ENCODE data around the gene TOM1. TPM values are rescaled to one million over a fixed set of nuclear protein-coding genes. Genes with fewer than 3 reads are reported as not detected.
A peak's percentile ranks its signal among the peaks of the same experiment; 100 is the strongest.
"Not testable (repeated sequence)": the region's sequence is repeated elsewhere in the genome, so short reads cannot be mapped to it uniquely, and the experiment has no call there.

The TOM1 gene
- total RNA-seq, 6 experiments from 2014 or later = 34.2 to 47.2 (median 44.6) TPM

DNA sequence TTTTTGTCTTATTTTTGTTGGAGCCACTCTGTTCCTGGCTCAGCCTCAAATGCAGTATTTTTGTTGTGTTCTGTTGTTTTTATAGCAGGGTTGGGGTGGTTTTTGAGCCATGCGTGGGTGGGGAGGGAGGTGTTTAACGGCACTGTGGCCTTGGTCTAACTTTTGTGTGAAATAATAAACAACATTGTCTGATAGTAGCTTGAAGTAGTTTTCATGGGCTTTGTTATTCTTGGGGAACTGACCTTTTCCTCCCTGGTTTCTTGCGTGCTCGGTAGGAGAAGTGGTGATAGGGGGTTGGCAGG, 94.3 kb downstream of the TOM1 start:
- H3K36me3 Mint-ChIP-seq (ENCODE audit: low read depth) = peaks cover 20% of the 10 kb centered on the region

DNA sequence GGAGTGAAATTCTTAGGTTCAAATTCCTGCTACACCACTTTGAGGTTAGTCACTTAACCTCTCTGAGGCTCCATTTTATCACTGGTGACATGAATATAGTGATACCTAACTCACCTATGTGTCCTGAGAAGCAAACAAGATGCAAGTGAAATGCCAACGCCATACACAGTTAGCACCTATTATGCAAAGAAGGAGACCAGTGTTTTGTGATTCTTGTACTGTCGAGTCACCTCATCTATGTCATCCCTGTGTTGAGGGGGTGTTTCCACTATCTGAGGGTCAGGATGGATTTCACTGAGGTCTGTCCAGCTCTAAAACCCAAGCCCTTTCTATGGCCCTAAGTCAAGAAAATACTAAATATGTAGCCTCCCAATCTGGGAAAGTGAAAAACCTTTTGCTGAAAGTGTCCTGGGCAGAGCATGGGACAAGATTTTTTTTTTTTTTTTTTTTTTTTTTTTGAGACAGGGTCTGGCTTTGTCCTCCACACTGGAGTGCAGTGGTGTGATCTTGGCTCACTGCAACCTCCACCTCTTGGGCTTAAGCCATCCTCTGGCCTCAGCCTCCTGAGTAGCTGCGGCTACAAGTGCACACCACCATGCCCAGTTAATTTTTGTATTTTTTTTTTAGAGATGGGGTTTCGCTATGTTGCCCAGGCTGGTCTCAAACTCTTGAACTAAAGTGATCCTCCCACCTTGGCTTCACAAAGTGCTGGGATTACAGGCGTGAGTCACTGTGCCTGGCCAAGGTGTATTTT, 95.3 kb downstream of the TOM1 start:
- DNase-seq = no peak
- Mint-ChIP-seq H3K9me3 (no peaks in the 10 kb centered on the region), H3K27me3 (ENCODE audit: insufficient read depth) (peaks cover 6% of the 10 kb centered on the region), H3K27ac (no peak overlapping the region), H3K4me3 (no peak overlapping the region), H3K4me1 (ENCODE audit: low read depth) (peaks cover 6% of the 10 kb centered on the region), H3K36me3 (ENCODE audit: low read depth) (peaks cover 16% of the 10 kb centered on the region)
- TF ChIP-seq, protein P1, sequence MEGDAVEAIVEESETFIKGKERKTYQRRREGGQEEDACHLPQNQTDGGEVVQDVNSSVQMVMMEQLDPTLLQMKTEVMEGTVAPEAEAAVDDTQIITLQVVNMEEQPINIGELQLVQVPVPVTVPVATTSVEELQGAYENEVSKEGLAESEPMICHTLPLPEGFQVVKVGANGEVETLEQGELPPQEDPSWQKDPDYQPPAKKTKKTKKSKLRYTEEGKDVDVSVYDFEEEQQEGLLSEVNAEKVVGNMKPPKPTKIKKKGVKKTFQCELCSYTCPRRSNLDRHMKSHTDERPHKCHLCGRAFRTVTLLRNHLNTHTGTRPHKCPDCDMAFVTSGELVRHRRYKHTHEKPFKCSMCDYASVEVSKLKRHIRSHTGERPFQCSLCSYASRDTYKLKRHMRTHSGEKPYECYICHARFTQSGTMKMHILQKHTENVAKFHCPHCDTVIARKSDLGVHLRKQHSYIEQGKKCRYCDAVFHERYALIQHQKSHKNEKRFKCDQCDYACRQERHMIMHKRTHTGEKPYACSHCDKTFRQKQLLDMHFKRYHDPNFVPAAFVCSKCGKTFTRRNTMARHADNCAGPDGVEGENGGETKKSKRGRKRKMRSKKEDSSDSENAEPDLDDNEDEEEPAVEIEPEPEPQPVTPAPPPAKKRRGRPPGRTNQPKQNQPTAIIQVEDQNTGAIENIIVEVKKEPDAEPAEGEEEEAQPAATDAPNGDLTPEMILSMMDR (IDR thresholded peaks at IDR 0.05) = no peak

More for the DNA sequence above, 94.3 kb downstream of the TOM1 start:
- Mint-ChIP-seq H3K27ac (0 out of 2 replicates have a peak overlapping the region, but pooled peaks have one; percentile 11), H3K4me1 (ENCODE audit: low read depth) (no peaks in the 10 kb centered on the region), H3K9me3 (no peaks in the 10 kb centered on the region), H3K27me3 (ENCODE audit: insufficient read depth) (peaks cover 8% of the 10 kb centered on the region), H3K4me3 (no peak overlapping the region)
- TF ChIP-seq, protein P1 (IDR thresholded peaks at IDR 0.05) = no peak
- no peak for DNase-seq

GRCh38 chr22:35396622-35397021, 96.9 kb downstream of the TOM1 start:
- Mint-ChIP-seq H3K36me3 (ENCODE audit: low read depth) (peaks cover 19% of the 10 kb centered on the region), H3K4me1 (ENCODE audit: low read depth) (peaks cover 17% of the 10 kb centered on the region)
- not testable (repeated sequence) for H3K9me3 Mint-ChIP-seq; H3K4me3 Mint-ChIP-seq; H3K27ac Mint-ChIP-seq; H3K27me3 Mint-ChIP-seq (ENCODE audit: insufficient read depth); DNase-seq

- Mint-ChIP-seq H3K4me3 (no peak overlapping the region), H3K27ac (no peak overlapping the region), H3K36me3 (ENCODE audit: low read depth) (peaks cover 19% of the 10 kb centered on the region), H3K4me1 (ENCODE audit: low read depth) (peaks cover 21% of the 10 kb centered on the region), H3K27me3 (ENCODE audit: insufficient read depth) (peaks cover 6% of the 10 kb centered on the region), H3K9me3 (no peaks in the 10 kb centered on the region)
- TF ChIP-seq, protein P1 (IDR thresholded peaks at IDR 0.05) = no peak
- DNase-seq = no peak
Measured at GRCh38 chr22:35397095-35397904, 97.6 kb downstream of the TOM1 start.

Small RNAs within 50 kb of the gene (microRNA-seq; reads per million reads assigned to microRNA genes)
- gene MIR3909 (30.1 reads per million, percentile 31 among the genes with 10 or more reads in this experiment), gene MIR6069 (not detected)

Other genes with a start within 250 kb of the TOM1 start
- not detected for gene ISX, start 233.7 kb upstream of the TOM1 start, total RNA-seq (2021; fragmentation: NEBNext Ultra II Directional; extraction: Animal tissue kit (Norgen Biotek cat#: 25700))
- 10 to 100 TPM; 20.2 to 26.0 (median 24.4) TPM for gene HMGXB4, start 42.4 kb upstream of the TOM1 start, total RNA-seq (2021; fragmentation: NEBNext Ultra II Directional; extraction: Animal tissue kit (Norgen Biotek cat#: 25700))
- 100 to 1,000 TPM in 1 of 6 experiments, 10 to 100 TPM in 5; 51.2 to 117 (median 56.2) TPM for gene HMOX1, start 81.2 kb downstream of the TOM1 start, total RNA-seq (2021; fragmentation: NEBNext Ultra II Directional; extraction: Animal tissue kit (Norgen Biotek cat#: 25700))
- gene MCM5, start 100.2 kb downstream of the TOM1 start, total RNA-seq (2021; fragmentation: NEBNext Ultra II Directional; extraction: Animal tissue kit (Norgen Biotek cat#: 25700)) = 10 to 100 TPM; 41.1 to 96.3 (median 79.9) TPM
- gene RASD2, start 240.9 kb downstream of the TOM1 start, total RNA-seq (2021; fragmentation: NEBNext Ultra II Directional; extraction: Animal tissue kit (Norgen Biotek cat#: 25700)) = not detected

Data from HFFc6 (cell line).